HG02973 (cell line): ENCODE results near the gene GPC6.

ENCODE experiments used
- ATAC-seq: cut with Tn5 transposase; IDR thresholded peaks from one replicate; pipeline ENCODE4 v1.9.1; 2021; ENCODE audit warnings: moderate library complexity; ENCODE audit not compliant: unreplicated experiment

GPC6 gene

GRCh38 chr13:93496985-93497673 lies 270.5 kb downstream of the GPC6 start:
- ATAC-seq = no peak

- ATAC-seq = no peak
These were observed 273.4 kb downstream of the GPC6 start for GRCh38 chr13:93499991-93500390.

GRCh38 chr13:93502071-93502470 lies 275.5 kb downstream of the GPC6 start:
- no peak for ATAC-seq

- ATAC-seq = no peak
These were observed 276.5 kb downstream of the GPC6 start for GRCh38 chr13:93502987-93503615.

- ATAC-seq = no peak
These were observed 278.7 kb downstream of the GPC6 start for GRCh38 chr13:93505104-93505952.

- no peak for ATAC-seq
These were observed 284.4 kb downstream of the GPC6 start for GRCh38 chr13:93511011-93511410.

GRCh38 chr13:93515267-93515666 lies 288.7 kb downstream of the GPC6 start:
- no peak for ATAC-seq

- ATAC-seq = no peak
These were observed 291.1 kb downstream of the GPC6 start for GRCh38 chr13:93517658-93518057.

- ATAC-seq = no peak
These were observed 294.7 kb downstream of the GPC6 start for GRCh38 chr13:93521307-93521706.

- no peak for ATAC-seq
These were observed 295.9 kb downstream of the GPC6 start for GRCh38 chr13:93522501-93522900.

- ATAC-seq = no peak
These were observed 298.5 kb downstream of the GPC6 start for GRCh38 chr13:93525087-93525486.

GRCh38 chr13:93527748-93528297 lies 301.2 kb downstream of the GPC6 start:
- no peak for ATAC-seq

- ATAC-seq = no peak
These were observed 303.4 kb downstream of the GPC6 start for GRCh38 chr13:93529961-93530360.

- ATAC-seq = no peak
These were observed 307.6 kb downstream of the GPC6 start for GRCh38 chr13:93534181-93534700.

- no peak for ATAC-seq
These were observed 308.6 kb downstream of the GPC6 start for GRCh38 chr13:93535251-93535650.

- ATAC-seq = no peak
These were observed 313.3 kb downstream of the GPC6 start for GRCh38 chr13:93539914-93540313.

- no peak for ATAC-seq
These were observed 321.3 kb downstream of the GPC6 start for GRCh38 chr13:93547886-93548285.

GRCh38 chr13:93549326-93550005 lies 322.9 kb downstream of the GPC6 start:
- no peak for ATAC-seq

- ATAC-seq = no peak
These were observed 323.6 kb downstream of the GPC6 start for GRCh38 chr13:93550236-93550635.

GRCh38 chr13:93552596-93552995 lies 326.0 kb downstream of the GPC6 start:
- ATAC-seq = no peak

- ATAC-seq = no peak
These were observed 327.9 kb downstream of the GPC6 start for GRCh38 chr13:93554514-93554913.
